GM12892 (cell line): Measurements from ENCODE around the gene CABP4.

Experiments
- POLR2A ChIP-seq: IDR thresholded peaks from 2 replicates; pipeline ENCODE4 v1.6.1; 2011; ENCODE audit warnings: low read depth, low read length, control low read depth
- POLR2AphosphoS5 ChIP-seq: IDR thresholded peaks from 2 replicates; pipeline ENCODE4 v1.6.1; 2011; ENCODE audit warnings: low read depth, low read length, control low read depth
- TAF1 ChIP-seq: IDR thresholded peaks from 2 replicates; pipeline ENCODE4 v1.6.1; 2011; ENCODE audit warnings: low read depth, mild to moderate bottlenecking, control low read depth, low read length, borderline replicate concordance

GRCh38 chr11:67406420-67406968 is 48.7 kb upstream of the CABP4 start:
- TF ChIP-seq POLR2A (no peak), POLR2AphosphoS5 (no peak), TAF1 (no peak)
